SK-N-SH treated with all-trans-retinoic acid at 6 μM for 48 hours (cell line): ENCODE data around the gene CARS1.

Experiments used
- BACH2 ChIP-seq: fragments of 250-450 bp; sonication (Bioruptor Pico); IDR thresholded peaks from 2 replicates; pipeline ENCODE4 v1.9.0; 2021; ENCODE audit warnings: mild to moderate bottlenecking, borderline replicate concordance
- CSDC2 ChIP-seq: fragments of 250-450 bp; sonication (Bioruptor Pico); IDR thresholded peaks from 2 replicates; pipeline ENCODE4 v1.5.0; 2020; ENCODE audit warnings: mild to moderate bottlenecking, moderate library complexity
- CSRNP3 ChIP-seq: fragments of 250-450 bp; sonication (Bioruptor Pico); IDR thresholded peaks from 2 replicates; pipeline ENCODE4 v1.5.1; 2021; ENCODE audit warnings: mild to moderate bottlenecking, moderate library complexity
- OSR1 ChIP-seq: fragments of 250-450 bp; sonication (Bioruptor Pico); IDR thresholded peaks from 2 replicates; pipeline ENCODE4 v1.8.0; 2022; ENCODE audit warnings: moderate library complexity, mild to moderate bottlenecking, inconsistent platforms
- PPARA ChIP-seq: fragments of 250-450 bp; sonication (Bioruptor Pico); IDR thresholded peaks from 2 replicates; pipeline ENCODE4 v1.5.0; 2020; ENCODE audit warnings: mild to moderate bottlenecking, borderline replicate concordance
- RARB ChIP-seq: fragments of 250-450 bp; sonication (Bioruptor Pico); IDR thresholded peaks from 2 replicates; pipeline ENCODE4 v1.8.0; 2021; ENCODE audit warnings: mild to moderate bottlenecking, moderate library complexity
- SNAI2 ChIP-seq: fragments of 250-450 bp; sonication (Bioruptor Pico); IDR thresholded peaks from 2 replicates; pipeline ENCODE4 v1.5.0; 2020; ENCODE audit warnings: mild to moderate bottlenecking, moderate library complexity
- TOX ChIP-seq: fragments of 250-450 bp; sonication (Bioruptor Pico); IDR thresholded peaks from 2 replicates; pipeline ENCODE4 v1.8.0; 2021; ENCODE audit warnings: mild to moderate bottlenecking, moderate library complexity, borderline replicate concordance
- ZFP30 ChIP-seq: fragments of 450-650 bp; formaldehyde crosslinking; IDR thresholded peaks from 2 replicates; pipeline ENCODE4 v1.5.0; 2022; ENCODE audit warnings: mild to moderate bottlenecking, moderate library complexity
- TF ChIP-seq, protein P1 (sequence below): fragments of 250-450 bp; sonication (Bioruptor Pico); IDR thresholded peaks from 2 replicates; pipeline ENCODE4 v1.8.0; 2020; ENCODE audit warnings: mild to moderate bottlenecking, moderate library complexity, borderline replicate concordance
- TF ChIP-seq, protein P2 (sequence below): fragments of 250-450 bp; sonication (Bioruptor Pico); IDR thresholded peaks from 2 replicates; pipeline ENCODE4 v1.5.1; 2020; ENCODE audit warnings: low read depth, mild to moderate bottlenecking, moderate library complexity

GRCh38 chr11:3086671-3087150, 29.5 kb upstream of the CARS1 start:
- TF ChIP-seq TOX (no peak), ZFP30 (CRISPR knock-in tag) (no peak), CSRNP3 (no peak), RARB (CRISPR knock-in tag) (no peak), SNAI2 (CRISPR knock-in tag) (no peak), OSR1 (no peak), CSDC2 (no peak), PPARA (CRISPR knock-in tag) (no peak), BACH2 (CRISPR knock-in tag) (no peak)
- TF ChIP-seq, protein P1, sequence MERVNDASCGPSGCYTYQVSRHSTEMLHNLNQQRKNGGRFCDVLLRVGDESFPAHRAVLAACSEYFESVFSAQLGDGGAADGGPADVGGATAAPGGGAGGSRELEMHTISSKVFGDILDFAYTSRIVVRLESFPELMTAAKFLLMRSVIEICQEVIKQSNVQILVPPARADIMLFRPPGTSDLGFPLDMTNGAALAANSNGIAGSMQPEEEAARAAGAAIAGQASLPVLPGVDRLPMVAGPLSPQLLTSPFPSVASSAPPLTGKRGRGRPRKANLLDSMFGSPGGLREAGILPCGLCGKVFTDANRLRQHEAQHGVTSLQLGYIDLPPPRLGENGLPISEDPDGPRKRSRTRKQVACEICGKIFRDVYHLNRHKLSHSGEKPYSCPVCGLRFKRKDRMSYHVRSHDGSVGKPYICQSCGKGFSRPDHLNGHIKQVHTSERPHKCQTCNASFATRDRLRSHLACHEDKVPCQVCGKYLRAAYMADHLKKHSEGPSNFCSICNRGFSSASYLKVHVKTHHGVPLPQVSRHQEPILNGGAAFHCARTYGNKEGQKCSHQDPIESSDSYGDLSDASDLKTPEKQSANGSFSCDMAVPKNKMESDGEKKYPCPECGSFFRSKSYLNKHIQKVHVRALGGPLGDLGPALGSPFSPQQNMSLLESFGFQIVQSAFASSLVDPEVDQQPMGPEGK (CRISPR knock-in tag), result no peak
- TF ChIP-seq, protein P2, sequence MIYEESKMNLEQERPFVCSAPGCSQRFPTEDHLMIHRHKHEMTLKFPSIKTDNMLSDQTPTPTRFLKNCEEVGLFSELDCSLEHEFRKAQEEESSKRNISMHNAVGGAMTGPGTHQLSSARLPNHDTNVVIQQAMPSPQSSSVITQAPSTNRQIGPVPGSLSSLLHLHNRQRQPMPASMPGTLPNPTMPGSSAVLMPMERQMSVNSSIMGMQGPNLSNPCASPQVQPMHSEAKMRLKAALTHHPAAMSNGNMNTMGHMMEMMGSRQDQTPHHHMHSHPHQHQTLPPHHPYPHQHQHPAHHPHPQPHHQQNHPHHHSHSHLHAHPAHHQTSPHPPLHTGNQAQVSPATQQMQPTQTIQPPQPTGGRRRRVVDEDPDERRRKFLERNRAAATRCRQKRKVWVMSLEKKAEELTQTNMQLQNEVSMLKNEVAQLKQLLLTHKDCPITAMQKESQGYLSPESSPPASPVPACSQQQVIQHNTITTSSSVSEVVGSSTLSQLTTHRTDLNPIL (CRISPR knock-in tag), result no peak
